K562 (cell line): Measurements from ENCODE around the gene GDF15. TPM values are rescaled to one million over a fixed set of nuclear protein-coding genes. Genes with fewer than 3 reads are reported as not detected.
A peak's percentile ranks its signal among the peaks of the same experiment; 100 is the strongest.

Experiments
- ARID3B ChIP-seq: fragments of 250-450 bp; sonication (Bioruptor Pico); IDR thresholded peaks from 2 replicates; pipeline ENCODE4 v1.4.0; 2020; ENCODE audit warnings: borderline replicate concordance
- BRD4 ChIP-seq: fragments of 200-600 bp; sonication (generic); IDR thresholded peaks from 2 replicates; pipeline ENCODE4 v1.6.1; 2017; ENCODE audit warnings: inconsistent platforms
- CBX5 ChIP-seq: IDR thresholded peaks from 2 replicates; pipeline ENCODE4 v1.6.1; 2014; ENCODE audit warnings: low read depth, borderline replicate concordance
- CHAMP1 ChIP-seq: fragments of 450-650 bp; IDR thresholded peaks from 2 replicates; pipeline ENCODE4 v1.6.1; 2016; ENCODE audit warnings: mild to moderate bottlenecking
- JUND ChIP-seq, 2 experiments: IDR thresholded peaks; 2 replicates in 1 of 2; 3 replicates in 1 of 2; pipeline ENCODE4 v1.6.1; 2011; ENCODE audit warnings: borderline replicate concordance in 2 of 2, low read depth in 2 of 2, low read length in 2 of 2, improper control_type of control experiment in 1 of 2, missing biosample characterization in 1 of 2, missing genetic modification characterization in 1 of 2, missing genetic modification reagents in 1 of 2
- KAT8 ChIP-seq: fragments of 450-650 bp; IDR thresholded peaks from 2 replicates; pipeline ENCODE4 v1.6.1; 2016; ENCODE audit warnings: low read depth, mild to moderate bottlenecking
- MXI1 ChIP-seq: IDR thresholded peaks from 2 replicates; pipeline ENCODE4 v1.6.1; 2011; ENCODE audit warnings: low read depth, mild to moderate bottlenecking, improper control_type of control experiment, low read length
- NFXL1 ChIP-seq: fragments of 450-650 bp; formaldehyde crosslinking; IDR thresholded peaks from 2 replicates; pipeline ENCODE4 v1.4.0; 2021; ENCODE audit warnings: mild to moderate bottlenecking
- RB1 ChIP-seq: fragments of 450-650 bp; IDR thresholded peaks from 2 replicates; pipeline ENCODE4 v1.6.1; 2017; ENCODE audit warnings: low read depth, mild to moderate bottlenecking
- SAFB2 ChIP-seq: fragments of 200-400 bp; formaldehyde crosslinking; IDR thresholded peaks from 2 replicates; pipeline ENCODE4 v1.6.1; 2018; ENCODE audit warnings: borderline replicate concordance, low read length, low read depth, moderate library complexity; ENCODE audit not compliant: severe bottlenecking
- TAF9B ChIP-seq: fragments of 450-650 bp; IDR thresholded peaks from 2 replicates; pipeline ENCODE4 v1.6.1; 2018; ENCODE audit warnings: mild to moderate bottlenecking; ENCODE audit not compliant: partially characterized antibody
- ZNF274 ChIP-seq: IDR thresholded peaks from 2 replicates; pipeline ENCODE4 v1.6.1; 2011; ENCODE audit warnings: low read depth, mild to moderate bottlenecking, low read length, moderate library complexity, borderline replicate concordance
- ZNF586 ChIP-seq: fragments of 450-650 bp; formaldehyde crosslinking; conservative IDR thresholded peaks from 2 replicates; pipeline ENCODE4 v1.4.0; 2020; ENCODE audit warnings: mild to moderate bottlenecking, moderate library complexity
- polyA plus RNA-seq, 8 experiments: library from polyadenylated mRNA; depleted of rRNA in 4 of 8; stranded (reverse) in 5 of 8; unstranded in 3 of 8; fragments of >200 nt; fragmentation: Nextera tagmentation in 2 of 8; fragmentation: Illumina TruSeq in 1 of 8; extraction: Ambion mirVana in 2 of 8; extraction: Trizol in 1 of 8; gene quantifications; 2 replicates each; pipeline versions ENCODE4 v1.2.1 to v1.2.3, GENCODE V29; 2011 to 2014; ENCODE audit warnings: inconsistent platforms in 1 of 8, missing spikeins in 1 of 8
- total RNA-seq, 7 experiments: library from RNA; depleted of rRNA in 6 of 7; stranded (reverse); fragments of >200 nt in 6 of 7; fragmentation: Illumina TruSeq in 2 of 7; extraction: Trizol in 2 of 7; gene quantifications; 2 replicates each; pipeline versions ENCODE4 v1.2.1 to v1.2.3, GENCODE V29; 2011 to 2021; ENCODE audit warnings: low replicate concordance in 1 of 7
- TF ChIP-seq, protein P1 (sequence below), 2 experiments: fragments of 450-650 bp; formaldehyde crosslinking in 1 of 2; IDR thresholded peaks; 2 replicates each; pipeline versions ENCODE4 v1.4.0 to v1.6.1; 2014 to 2020; ENCODE audit warnings: mild to moderate bottlenecking in 2 of 2, borderline replicate concordance in 1 of 2, low read depth in 1 of 2

Gene GDF15
- total and polyA plus RNA-seq, 9 of the 15 experiments (the other 6 are each of a cell fraction or from before 2014, with no cell fraction given), result 2.3 to 82.4 (median 12.5) TPM

- no peak for TF ChIP-seq ARID3B
- TF ChIP-seq MXI1, result no peak
- TF ChIP-seq RB1, result no peak
- no peak for TF ChIP-seq SAFB2
- TF ChIP-seq JUND (IDR thresholded peaks at IDR 0.05; ENCODE audit: borderline replicate concordance, low read depth, low read length), result no peak
- no peak for TF ChIP-seq JUND (tag; IDR thresholded peaks at IDR 0.05; ENCODE audit: borderline replicate concordance, low read depth, low read length)
- TF ChIP-seq KAT8, result no peak
- no peak for TF ChIP-seq CBX5
- no peak for TF ChIP-seq ZNF274
- no peak for TF ChIP-seq NFXL1 (CRISPR knock-in tag)
- TF ChIP-seq BRD4, result no peak
- no peak for TF ChIP-seq ZNF586 (CRISPR knock-in tag)
- no peak for TF ChIP-seq CHAMP1
- TF ChIP-seq, protein P1, sequence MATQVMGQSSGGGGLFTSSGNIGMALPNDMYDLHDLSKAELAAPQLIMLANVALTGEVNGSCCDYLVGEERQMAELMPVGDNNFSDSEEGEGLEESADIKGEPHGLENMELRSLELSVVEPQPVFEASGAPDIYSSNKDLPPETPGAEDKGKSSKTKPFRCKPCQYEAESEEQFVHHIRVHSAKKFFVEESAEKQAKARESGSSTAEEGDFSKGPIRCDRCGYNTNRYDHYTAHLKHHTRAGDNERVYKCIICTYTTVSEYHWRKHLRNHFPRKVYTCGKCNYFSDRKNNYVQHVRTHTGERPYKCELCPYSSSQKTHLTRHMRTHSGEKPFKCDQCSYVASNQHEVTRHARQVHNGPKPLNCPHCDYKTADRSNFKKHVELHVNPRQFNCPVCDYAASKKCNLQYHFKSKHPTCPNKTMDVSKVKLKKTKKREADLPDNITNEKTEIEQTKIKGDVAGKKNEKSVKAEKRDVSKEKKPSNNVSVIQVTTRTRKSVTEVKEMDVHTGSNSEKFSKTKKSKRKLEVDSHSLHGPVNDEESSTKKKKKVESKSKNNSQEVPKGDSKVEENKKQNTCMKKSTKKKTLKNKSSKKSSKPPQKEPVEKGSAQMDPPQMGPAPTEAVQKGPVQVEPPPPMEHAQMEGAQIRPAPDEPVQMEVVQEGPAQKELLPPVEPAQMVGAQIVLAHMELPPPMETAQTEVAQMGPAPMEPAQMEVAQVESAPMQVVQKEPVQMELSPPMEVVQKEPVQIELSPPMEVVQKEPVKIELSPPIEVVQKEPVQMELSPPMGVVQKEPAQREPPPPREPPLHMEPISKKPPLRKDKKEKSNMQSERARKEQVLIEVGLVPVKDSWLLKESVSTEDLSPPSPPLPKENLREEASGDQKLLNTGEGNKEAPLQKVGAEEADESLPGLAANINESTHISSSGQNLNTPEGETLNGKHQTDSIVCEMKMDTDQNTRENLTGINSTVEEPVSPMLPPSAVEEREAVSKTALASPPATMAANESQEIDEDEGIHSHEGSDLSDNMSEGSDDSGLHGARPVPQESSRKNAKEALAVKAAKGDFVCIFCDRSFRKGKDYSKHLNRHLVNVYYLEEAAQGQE (IDR thresholded peaks at IDR 0.05; ENCODE audit: borderline replicate concordance), result no peak
- TF ChIP-seq, protein P1 (CRISPR knock-in tag; IDR thresholded peaks at IDR 0.05; ENCODE audit: low read depth), result peak; percentile 61; the same call in 1 of the 2 replicates
- TF ChIP-seq TAF9B, result no peak
These were observed 47.9 kb downstream of the GDF15 start (continued) for GRCh38 chr19:18433735-18434398.
